ENCODE results near the gene ZCCHC18.
"Not testable (repeated sequence)": the region's sequence is repeated elsewhere in the genome, so short reads cannot be mapped to it uniquely, and the experiment has no call there.

ZCCHC18 gene

GRCh38 chrX:104112326-104112951 is at the start of gene ZCCHC18:
ZCCHC18 (plus strand) TSS chrX:104112523; CDS start chrX:104114112, 1,589 bp downstream.
- DNase-seq (ENCODE audit: low read depth in 2 of 2), result no peak

GRCh38 chrX:104062636-104063035 is 49.7 kb upstream of the ZCCHC18 start:
- DNase-seq (ENCODE audit: low read depth in 2 of 2), result not testable (repeated sequence)

- DNase-seq (ENCODE audit: low read depth in 2 of 2), result not testable (repeated sequence)
Measured at GRCh38 chrX:104075778-104076445, 36.4 kb upstream of the ZCCHC18 start, which contains the start of gene TMSB15C. TMSB15C (minus strand) TSS chrX:104076236.

- DNase-seq (ENCODE audit: low read depth in 2 of 2), result not testable (repeated sequence)
Measured at GRCh38 chrX:104077854-104078253, 34.5 kb upstream of the ZCCHC18 start.

GRCh38 chrX:104084063-104084462 is 28.3 kb upstream of the ZCCHC18 start:
- no peak for DNase-seq (ENCODE audit: low read depth in 2 of 2)

GRCh38 chrX:104084534-104085277 is 27.6 kb upstream of the ZCCHC18 start:
- DNase-seq (ENCODE audit: low read depth in 2 of 2), result no peak

- no peak for DNase-seq (ENCODE audit: low read depth in 2 of 2)
Measured at GRCh38 chrX:104085477-104085876, 26.8 kb upstream of the ZCCHC18 start.

- DNase-seq (ENCODE audit: low read depth in 2 of 2), result no peak
Measured at GRCh38 chrX:104085919-104086318, 26.4 kb upstream of the ZCCHC18 start.

- peak in 1 of 2 donors; percentile 33 for DNase-seq (ENCODE audit: low read depth in 2 of 2)
Measured at GRCh38 chrX:104098151-104098808, 14.0 kb upstream of the ZCCHC18 start.

GRCh38 chrX:104098919-104099318 is 13.4 kb upstream of the ZCCHC18 start:
- DNase-seq (ENCODE audit: low read depth in 2 of 2), result no peak

GRCh38 chrX:104104676-104105075 is 7.6 kb upstream of the ZCCHC18 start:
- DNase-seq (ENCODE audit: low read depth in 2 of 2), result no peak

- DNase-seq (ENCODE audit: low read depth in 2 of 2), result no peak
Measured at GRCh38 chrX:104105330-104106262, 6.7 kb upstream of the ZCCHC18 start.

GRCh38 chrX:104108955-104109354 is 3.4 kb upstream of the ZCCHC18 start:
- no peak for DNase-seq (ENCODE audit: low read depth in 2 of 2)

GRCh38 chrX:104110491-104111240 is 1.7 kb upstream of the ZCCHC18 start:
- DNase-seq (ENCODE audit: low read depth in 2 of 2), result not testable (repeated sequence)

GRCh38 chrX:104113222-104113965 is 1.1 kb downstream of the ZCCHC18 start:
- peak in 1 of 2 donors; percentile 32 for DNase-seq (ENCODE audit: low read depth in 2 of 2)

- no peak for DNase-seq (ENCODE audit: low read depth in 2 of 2)
Measured at GRCh38 chrX:104117759-104118158, 5.4 kb downstream of the ZCCHC18 start.

- DNase-seq (ENCODE audit: low read depth in 2 of 2), result no peak
Measured at GRCh38 chrX:104118765-104119164, 6.4 kb downstream of the ZCCHC18 start.

- no peak for DNase-seq (ENCODE audit: low read depth in 2 of 2)
Measured at GRCh38 chrX:104122829-104123228, 10.5 kb downstream of the ZCCHC18 start.

GRCh38 chrX:104126856-104127255 is 14.5 kb downstream of the ZCCHC18 start:
- no peak for DNase-seq (ENCODE audit: low read depth in 2 of 2)
